Measurements from ENCODE around the gene DFFA.
"Not testable (repeated sequence)": the region's sequence is repeated elsewhere in the genome, so short reads cannot be mapped to it uniquely, and the experiment has no call there.

The DFFA gene

DNA sequence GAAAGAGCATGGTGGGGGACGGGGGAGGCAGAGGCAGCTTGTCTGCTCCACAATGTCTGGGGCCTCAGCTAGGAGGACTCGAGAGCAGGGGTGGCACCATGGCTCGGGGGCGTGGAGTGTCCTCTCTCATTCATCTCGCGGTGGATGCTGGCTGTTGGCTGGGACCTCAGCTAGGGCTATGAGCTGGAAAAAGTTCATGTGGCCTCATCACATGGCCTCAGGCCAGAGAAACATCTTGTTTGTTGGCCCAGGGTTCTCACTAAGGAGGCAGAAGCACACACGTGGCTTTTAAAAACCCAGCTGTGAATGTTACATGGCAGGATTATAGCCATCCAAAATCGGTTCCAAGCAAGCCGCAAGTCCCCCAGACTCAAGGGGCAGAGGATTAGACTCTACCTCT lies 48.3 kb downstream of the DFFA start:
- H3K9me3 Mint-ChIP-seq: no peaks in the 10 kb centered on the region
- H3K4me3 Mint-ChIP-seq: no peak overlapping the region
- H3K4me1 Mint-ChIP-seq: peaks cover 5% of the 10 kb centered on the region
- H3K27ac Mint-ChIP-seq: no peak overlapping the region
- DNase-seq: no peak
- peaks cover 14% of the 10 kb centered on the region for H3K36me3 Mint-ChIP-seq
- H3K27me3 Mint-ChIP-seq: no peaks in the 10 kb centered on the region
- CTCF ChIA-PET: interaction anchor here (0.7 to 1.4 kb wide), 3 partner anchors 47 to 83 kb away, joined by 3 read pairs; no protein-coding TSS in a partner anchor

DNA sequence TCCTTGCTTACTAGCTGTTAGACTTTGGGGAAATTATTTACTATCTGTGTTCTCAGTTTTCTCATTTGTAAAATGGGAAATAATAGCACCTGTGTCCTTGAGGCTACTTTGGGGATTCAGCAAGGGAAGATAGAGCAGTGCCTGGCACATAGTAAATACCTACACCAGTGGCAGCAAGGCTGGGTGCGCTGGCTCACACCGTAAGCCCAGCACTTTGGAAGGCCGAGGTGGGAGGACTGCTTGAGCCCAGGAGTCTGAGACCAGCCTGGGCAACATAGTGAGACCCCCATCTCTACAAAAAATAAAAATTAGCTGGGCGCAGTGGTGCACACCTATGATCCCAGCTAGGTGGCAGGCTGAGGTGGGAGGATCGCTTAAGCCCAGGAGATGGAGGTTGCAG lies 50.7 kb downstream of the DFFA start:
- Mint-ChIP-seq H3K36me3 (peaks cover 31% of the 10 kb centered on the region), H3K27ac (no peak overlapping the region), H3K9me3 (no peaks in the 10 kb centered on the region), H3K4me1 (no peaks in the 10 kb centered on the region), H3K4me3 (no peak overlapping the region), H3K27me3 (no peaks in the 10 kb centered on the region)
- CTCF ChIA-PET: interaction anchor here (0.6 kb wide), 1 partner anchor 64 kb away, joined by 3 read pairs; no protein-coding TSS in a partner anchor
- DNase-seq: no peak

DNA sequence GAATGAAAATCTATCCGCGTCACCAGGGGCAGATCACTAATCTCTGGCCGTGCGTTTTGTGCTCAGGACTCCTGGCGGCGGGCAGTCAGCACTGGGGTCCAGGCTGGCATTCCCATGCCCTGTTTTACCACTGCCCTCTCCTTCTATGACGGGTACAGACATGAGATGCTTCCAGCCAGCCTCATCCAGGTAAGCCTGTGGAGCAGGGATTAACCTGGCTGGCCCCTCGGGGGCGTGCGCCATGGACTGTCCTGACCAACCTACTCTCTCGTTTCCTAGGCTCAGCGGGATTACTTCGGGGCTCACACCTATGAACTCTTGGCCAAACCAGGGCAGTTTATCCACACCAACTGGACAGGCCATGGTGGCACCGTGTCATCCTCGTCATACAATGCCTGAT lies 53.0 kb downstream of the DFFA start:
- no peaks in the 10 kb centered on the region for H3K9me3 Mint-ChIP-seq
- peaks cover 42% of the 10 kb centered on the region for H3K36me3 Mint-ChIP-seq
- DNase-seq: no peak
- CTCF ChIA-PET: no interaction called here
- H3K27me3 Mint-ChIP-seq: no peaks in the 10 kb centered on the region
- H3K4me1 Mint-ChIP-seq: peaks cover 19% of the 10 kb centered on the region
- peak overlapping the region; percentile 37 for H3K27ac Mint-ChIP-seq
- no peak overlapping the region for H3K4me3 Mint-ChIP-seq

DNA sequence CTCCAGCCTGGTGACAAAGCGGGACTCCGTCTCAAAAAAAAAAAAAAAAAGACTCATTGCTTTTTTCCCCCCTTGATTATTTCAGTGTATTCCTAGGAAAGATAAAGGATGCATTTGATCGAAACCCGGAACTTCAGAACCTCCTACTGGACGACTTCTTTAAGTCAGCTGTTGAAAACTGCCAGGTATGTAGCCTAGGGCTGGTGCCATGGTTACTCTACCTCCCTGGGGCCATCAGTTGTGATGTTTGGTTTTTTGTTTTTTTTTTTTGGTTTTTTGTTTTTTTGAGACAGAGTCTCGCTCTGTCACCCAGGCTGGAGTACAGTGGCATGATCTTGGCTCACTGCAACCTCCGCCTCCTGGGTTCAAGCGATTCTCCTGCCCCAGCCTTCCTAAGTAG lies 53.6 kb downstream of the DFFA start:
- H3K4me3 Mint-ChIP-seq, DNase-seq, CTCF ChIA-PET, H3K27ac Mint-ChIP-seq, H3K27me3 Mint-ChIP-seq, H3K9me3 Mint-ChIP-seq: not testable (repeated sequence)
- H3K36me3 Mint-ChIP-seq: peaks cover 45% of the 10 kb centered on the region
- H3K4me1 Mint-ChIP-seq: peaks cover 23% of the 10 kb centered on the region

DNA sequence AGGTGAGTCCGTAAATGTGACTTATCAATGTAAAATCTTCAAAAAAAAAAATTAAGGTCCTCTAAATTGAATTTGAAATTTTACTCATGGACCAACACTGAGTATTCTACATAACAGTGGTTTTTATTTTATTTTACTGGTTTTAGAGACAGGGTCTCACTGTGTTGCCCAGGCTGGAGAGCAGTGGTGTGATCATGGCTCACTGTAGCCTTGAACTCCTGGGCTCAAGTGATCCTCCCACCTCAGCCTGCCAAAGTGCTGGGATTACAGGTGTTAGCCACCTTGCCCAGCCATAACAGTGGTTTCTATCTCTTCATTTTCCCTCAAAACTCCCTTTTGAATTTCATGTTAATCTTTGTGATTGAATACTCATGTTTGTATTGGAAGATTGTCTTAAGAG lies 56.4 kb downstream of the DFFA start:
- peak overlapping the region; percentile 15 for H3K27ac Mint-ChIP-seq
- peaks cover 23% of the 10 kb centered on the region for H3K4me1 Mint-ChIP-seq
- H3K9me3 Mint-ChIP-seq, DNase-seq, H3K4me3 Mint-ChIP-seq, H3K27me3 Mint-ChIP-seq: not testable (repeated sequence)
- peaks cover 67% of the 10 kb centered on the region for H3K36me3 Mint-ChIP-seq
- CTCF ChIA-PET: interaction anchor here (0.8 kb wide), 1 partner anchor 206 kb away, joined by 3 read pairs; the partner anchor contains the start of gene KIF1B

DNA sequence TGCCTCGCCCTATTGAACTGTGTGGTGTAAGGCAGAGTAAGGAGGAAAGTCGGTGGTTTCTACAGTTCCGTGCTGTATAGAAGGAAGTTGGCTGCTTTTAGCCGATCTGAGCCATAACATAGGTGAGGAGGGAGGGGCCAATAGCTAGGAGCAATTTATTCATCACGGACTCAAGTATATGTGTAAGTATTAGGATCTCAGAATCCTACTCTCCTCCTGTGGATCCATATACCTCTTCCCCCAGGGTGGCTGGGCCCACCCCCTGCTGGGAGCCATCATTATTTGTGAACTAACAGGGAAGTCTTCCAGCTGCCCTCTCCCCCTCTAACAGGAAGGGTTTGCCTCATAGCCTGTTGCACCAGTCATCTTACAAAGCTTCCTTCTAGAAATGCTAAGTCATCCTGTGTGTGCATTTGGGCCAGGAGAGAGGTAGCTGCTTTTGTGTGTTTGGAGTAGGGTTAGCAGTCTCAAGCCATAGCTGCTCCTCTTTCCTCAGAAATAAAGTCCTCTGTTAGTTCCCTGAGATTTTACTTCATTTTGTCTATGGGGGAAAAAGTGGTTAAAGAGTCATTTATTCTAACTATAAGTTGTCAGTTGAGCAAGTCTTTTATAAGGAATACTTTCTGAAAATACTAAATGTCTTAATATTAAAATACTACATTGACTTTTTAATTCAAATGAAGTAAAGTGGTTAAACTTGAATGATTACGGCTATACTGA lies 57.0 kb downstream of the DFFA start:
- Mint-ChIP-seq H3K9me3 (no peaks in the 10 kb centered on the region), H3K4me3 (peak overlapping the region; percentile 53), H3K27ac (peak overlapping the region; percentile 90), H3K36me3 (peaks cover 68% of the 10 kb centered on the region), H3K4me1 (peaks cover 23% of the 10 kb centered on the region), H3K27me3 (no peaks in the 10 kb centered on the region)
- peak; percentile 25 for DNase-seq
- CTCF ChIA-PET: interaction anchor here (0.8 to 1.0 kb wide), 2 partner anchors 14 to 205 kb away, joined by 3 to 4 read pairs; partner anchors contain the start of gene KIF1B

DNA sequence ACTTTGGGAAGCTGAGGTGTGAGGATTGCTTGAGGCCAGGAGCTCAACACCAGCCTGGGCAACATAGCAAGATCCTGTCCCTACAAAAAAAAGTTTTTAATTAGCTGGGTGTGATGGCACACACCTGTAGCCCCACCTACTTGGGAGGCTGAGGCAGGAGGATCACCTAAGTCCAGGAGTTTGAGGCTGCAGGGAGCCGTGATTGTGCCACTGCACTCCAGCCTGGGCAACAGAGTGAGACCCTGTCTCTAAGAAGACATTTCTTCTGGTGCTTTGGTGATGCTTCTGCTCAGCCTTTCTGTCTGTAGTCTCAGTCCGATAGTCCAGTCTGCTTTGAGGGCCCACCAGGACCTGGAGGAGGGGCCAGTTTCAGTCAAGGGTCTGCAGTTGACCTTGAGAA lies 65.1 kb downstream of the DFFA start:
- no peak overlapping the region for H3K4me3 Mint-ChIP-seq
- CTCF ChIA-PET: no interaction called here
- no peaks in the 10 kb centered on the region for H3K9me3 Mint-ChIP-seq
- no peak for DNase-seq
- H3K27ac Mint-ChIP-seq: no peak overlapping the region
- no peaks in the 10 kb centered on the region for H3K27me3 Mint-ChIP-seq
- H3K36me3 Mint-ChIP-seq: peaks cover 56% of the 10 kb centered on the region
- peaks cover 5% of the 10 kb centered on the region for H3K4me1 Mint-ChIP-seq

Data from activated naive CD4-positive, alpha-beta T cell treated with anti-CD3 and anti-CD28 coated beads, Interleukin-2, amount 10 ng/mL, durations not matched to agents 7 days and 5 days (primary cell).